Left colon (tissue), 2 donors: ENCODE measurements around the gene HDAC5. TPM values are rescaled to one million over a fixed set of nuclear protein-coding genes. Genes with fewer than 3 reads are reported as not detected.
"Not testable (repeated sequence)": the region's sequence is repeated elsewhere in the genome, so short reads cannot be mapped to it uniquely, and the experiment has no call there.

Source experiments
- ATAC-seq: fragments of 200-7000 bp; cut with Tn5 transposase; one replicate; pipeline ENCODE4 v1.9.1; 2020; ENCODE audit warnings: mild to moderate bottlenecking, moderate library complexity
- DNase-seq, 2 donors: peaks; one replicate each; pipeline ENCODE4 v3.0.0-alpha.2; 2020
- intact Hi-C, 2 donors: fragments of 100-400 bp; cut with DNase I in 1 of 2; cut with micrococcal nuclease in 1 of 2; formaldehyde crosslinking; loops; one replicate each; pipeline versions ENCODE4 v1.11.2 to v1.14.0; 2022; cut with DNase I, micrococcal nuclease
- total RNA-seq, 2 donors: library from RNA; stranded (reverse); fragmentation: NEBNext Ultra II Directional; extraction: Animal tissue kit (Norgen Biotek cat#: 25700); gene quantifications; one replicate each; pipeline ENCODE4 v1.2.1, GENCODE V29; 2021
- donor health status: DM: no; HTN: no; CAD: no.
- donor health status: DM: yes; HTN: yes; CAD: no.

HDAC5 gene
- total RNA-seq, 2 donors from 2014 or later = 13.8 to 42.8 TPM

DNA sequence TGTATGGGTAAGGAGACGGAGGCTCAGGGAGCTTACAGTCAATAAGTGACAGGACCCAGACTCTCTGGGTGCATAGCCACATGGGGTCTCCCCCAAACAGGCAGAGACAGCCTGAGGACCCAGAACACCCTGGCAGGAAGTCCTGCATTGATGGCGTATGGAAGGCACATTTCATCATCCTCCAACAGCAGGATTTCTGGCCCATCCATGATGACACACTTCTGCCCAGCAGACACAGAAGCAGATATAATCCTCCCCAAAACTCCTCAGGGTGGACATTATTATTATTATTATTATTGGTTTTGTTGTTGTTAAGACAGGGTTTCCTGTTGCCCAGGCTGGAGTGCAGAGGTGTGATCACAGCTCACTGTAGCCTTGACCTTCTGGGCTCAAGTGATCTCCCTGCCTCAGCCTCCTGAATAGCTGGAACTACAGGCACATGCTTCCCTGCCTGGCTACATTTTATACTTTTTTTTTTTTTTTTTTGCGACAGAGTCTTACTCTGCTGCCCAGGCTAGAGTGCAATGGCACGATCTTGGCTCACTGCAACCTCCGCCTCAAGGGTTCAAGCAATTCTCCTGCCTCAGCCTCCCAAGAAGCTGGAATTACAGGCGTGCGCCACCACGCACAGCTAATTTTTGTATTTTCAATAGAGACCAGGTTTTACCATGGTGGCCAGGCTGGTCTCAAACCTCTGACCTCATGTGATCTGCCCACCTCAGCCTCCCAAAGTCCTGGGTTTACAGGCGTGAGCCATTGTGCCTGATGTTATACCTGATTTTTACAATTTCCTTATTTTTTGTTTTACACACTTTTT lies 11.5 kb upstream of the HDAC5 start:
- DNase-seq (no peak), ATAC-seq (no peak)
- intact Hi-C loops = no loop called here

DNA sequence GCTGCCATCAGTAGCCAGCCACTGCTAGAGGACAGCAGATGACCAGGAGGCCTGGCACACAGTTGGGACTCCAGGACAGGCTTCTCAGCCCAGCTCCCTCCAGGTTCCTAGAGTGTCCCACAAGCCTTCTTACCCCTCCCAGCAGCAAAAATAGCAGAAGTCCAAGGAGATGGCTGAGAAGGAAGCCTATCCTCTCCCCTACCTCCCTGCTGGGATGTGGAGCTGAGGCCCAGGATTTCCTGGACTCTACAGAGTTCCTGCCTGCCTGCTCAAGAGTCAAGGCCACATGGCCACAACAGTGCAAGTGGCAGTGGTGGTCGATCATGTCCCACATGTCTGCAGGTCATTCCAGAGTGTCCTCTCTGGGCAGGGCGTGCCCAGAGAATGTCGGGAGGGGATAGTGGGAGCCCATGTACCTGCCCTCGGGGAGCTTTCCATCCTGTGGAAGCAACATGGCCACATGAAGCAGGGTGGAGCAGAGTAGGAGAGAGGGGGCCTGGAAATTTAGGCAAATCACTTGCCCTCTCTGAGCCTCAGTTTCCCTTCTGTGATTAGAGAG lies 10.6 kb upstream of the HDAC5 start:
- no peak for ATAC-seq
- intact Hi-C loops = no loop called here

DNA sequence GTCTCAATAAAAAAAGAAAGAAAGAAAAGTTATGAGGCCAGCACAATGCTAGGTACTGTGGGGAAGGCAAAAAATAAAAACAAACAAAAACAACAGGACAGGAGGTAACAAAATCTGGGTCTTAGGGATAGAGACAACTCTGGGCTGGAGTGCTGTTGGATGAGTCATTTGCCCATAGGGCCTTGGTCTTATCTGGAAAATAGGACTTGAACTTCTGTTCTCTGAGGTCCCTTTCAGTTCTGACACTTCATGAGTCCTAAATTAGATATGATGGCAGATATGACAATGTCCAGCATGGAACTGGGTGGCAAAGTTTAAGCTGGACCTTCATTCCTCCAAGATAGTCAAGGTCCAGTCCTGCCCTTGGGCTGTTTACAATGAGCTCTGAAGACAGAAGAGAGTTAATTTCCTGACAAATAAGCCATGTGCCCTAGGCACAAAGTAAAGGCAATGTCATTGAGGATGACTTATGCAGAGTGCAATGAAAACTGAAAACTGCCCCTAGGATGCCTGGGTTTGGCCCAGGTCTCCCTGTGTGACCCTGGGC lies 8.9 kb upstream of the HDAC5 start:
- ATAC-seq (no peak), DNase-seq (no peak)
- intact Hi-C loops = no loop called here

More for the DNA sequence above, 10.6 kb upstream of the HDAC5 start:
- DNase-seq = no peak

DNA sequence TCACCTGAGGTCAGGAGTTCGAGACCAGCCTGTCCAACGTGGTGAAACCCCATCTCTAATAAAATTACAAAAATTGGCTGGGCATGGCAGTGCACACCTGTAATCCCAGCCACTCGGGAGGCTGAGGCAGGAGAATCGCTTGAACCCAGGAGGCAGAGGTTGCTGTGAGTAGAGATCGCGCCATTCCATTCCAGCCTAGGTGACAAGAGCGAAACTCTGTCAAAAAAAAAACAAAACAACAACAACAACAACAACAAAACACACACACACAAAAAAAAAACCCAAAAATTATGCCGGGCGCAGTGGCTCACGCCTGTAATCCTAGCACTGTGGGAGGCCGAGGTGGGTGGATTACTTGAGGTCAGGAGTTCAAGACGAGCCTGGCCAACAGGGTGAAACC lies 7.9 kb upstream of the HDAC5 start:
- ATAC-seq, DNase-seq, intact Hi-C loops: not testable (repeated sequence)

DNA sequence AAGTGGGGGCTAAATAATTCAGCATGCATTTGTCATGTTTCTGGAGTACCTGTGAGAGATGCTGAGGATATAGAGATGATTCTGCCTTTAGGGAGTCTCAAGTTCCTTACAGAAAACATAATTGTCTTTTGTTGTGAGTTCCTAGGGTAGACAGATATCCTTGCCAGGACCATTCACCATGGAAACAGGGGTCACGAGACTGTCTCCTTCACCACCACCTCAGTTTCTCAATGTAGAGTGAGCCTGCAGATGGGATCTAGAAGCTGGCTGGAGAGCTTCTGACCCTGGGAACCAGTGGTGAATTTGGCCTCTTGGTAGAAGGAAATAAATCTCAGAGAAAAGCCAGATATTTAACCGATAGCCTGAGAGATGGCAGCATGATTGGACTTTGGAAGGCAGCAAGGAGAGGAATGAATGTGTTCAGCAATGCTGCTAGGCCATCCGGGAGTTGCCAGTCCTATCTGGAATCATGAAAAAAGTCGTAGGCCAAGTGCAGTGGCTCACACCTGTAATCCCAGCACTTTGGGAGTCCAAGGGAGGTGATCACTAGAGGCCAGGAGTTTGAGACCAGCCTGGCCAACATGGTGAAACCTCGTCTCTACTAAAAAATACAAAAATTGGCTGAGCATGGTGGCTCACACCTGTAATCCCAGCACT lies 7.4 kb upstream of the HDAC5 start:
- intact Hi-C loops = no loop called here
- ATAC-seq (peak; percentile 38), DNase-seq (no peak)

DNA sequence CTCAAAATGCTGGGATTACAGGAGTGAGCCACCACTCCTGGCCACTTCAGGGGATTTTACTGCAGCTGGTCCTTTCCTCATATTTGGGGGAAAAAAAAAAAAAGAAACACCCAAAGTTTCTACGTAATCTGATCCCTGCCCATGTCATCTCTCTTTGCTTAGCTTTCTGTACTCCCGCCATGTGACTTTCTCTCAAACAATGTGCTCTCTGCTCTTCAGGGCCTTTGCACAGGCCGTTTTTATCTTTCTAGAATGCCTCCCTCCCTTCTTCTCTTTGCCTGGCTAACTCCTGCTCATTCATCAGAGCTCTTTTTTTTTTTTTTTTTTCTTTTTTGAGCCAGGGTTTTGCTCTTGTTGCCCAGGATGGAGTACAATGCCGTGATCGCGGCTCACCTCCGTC lies 4.9 kb upstream of the HDAC5 start:
- intact Hi-C loops = no loop called here
- DNase-seq (no peak), ATAC-seq (no peak)

DNA sequence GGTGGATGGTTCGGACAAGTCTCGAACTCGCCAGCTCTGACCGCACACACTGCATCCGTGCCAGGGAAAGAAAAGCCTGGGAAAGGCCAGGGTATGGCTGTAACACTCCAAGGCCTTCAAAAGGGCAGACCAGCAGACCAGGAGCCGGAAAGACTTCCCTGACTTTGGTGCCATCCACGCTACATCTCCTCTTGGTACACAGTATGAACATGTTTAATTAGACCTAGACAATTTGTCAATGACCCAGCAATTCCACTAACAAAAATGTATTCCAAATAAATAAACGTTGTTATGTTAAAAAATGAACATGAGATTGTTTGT lies 637 bp upstream of the HDAC5 start:
- intact Hi-C loops = no loop called here
- DNase-seq = no peak
- ATAC-seq = no peak

DNA sequence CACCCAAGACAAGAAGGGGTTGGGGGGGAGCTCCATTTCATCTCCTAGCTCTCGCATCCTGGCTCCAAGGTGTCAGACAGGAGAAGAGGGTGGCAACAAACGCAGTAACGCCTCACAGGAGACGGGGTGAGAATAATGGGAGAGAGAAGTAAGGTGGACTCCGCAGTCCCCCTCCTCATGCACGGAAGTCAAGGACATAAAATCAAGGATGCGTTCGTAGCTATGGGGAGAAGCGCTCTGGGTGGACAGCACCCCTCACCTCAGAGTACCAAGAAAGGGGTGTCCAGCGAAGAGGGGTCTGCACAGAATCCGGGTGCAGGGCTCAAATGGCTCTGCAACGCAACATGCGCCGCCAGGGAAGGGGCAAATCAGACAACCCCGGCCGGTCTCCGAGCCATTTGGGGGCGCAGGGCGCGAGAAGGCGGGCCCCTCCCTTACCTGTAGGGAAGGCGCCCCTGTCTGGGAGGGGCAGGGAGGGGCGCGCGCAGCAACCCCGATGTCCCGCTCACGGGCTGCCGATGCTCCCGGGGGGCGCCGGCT lies 555 bp downstream of the HDAC5 start:
- ATAC-seq (peak; percentile 15), DNase-seq (no peak)
- intact Hi-C loops = no loop called here

DNA sequence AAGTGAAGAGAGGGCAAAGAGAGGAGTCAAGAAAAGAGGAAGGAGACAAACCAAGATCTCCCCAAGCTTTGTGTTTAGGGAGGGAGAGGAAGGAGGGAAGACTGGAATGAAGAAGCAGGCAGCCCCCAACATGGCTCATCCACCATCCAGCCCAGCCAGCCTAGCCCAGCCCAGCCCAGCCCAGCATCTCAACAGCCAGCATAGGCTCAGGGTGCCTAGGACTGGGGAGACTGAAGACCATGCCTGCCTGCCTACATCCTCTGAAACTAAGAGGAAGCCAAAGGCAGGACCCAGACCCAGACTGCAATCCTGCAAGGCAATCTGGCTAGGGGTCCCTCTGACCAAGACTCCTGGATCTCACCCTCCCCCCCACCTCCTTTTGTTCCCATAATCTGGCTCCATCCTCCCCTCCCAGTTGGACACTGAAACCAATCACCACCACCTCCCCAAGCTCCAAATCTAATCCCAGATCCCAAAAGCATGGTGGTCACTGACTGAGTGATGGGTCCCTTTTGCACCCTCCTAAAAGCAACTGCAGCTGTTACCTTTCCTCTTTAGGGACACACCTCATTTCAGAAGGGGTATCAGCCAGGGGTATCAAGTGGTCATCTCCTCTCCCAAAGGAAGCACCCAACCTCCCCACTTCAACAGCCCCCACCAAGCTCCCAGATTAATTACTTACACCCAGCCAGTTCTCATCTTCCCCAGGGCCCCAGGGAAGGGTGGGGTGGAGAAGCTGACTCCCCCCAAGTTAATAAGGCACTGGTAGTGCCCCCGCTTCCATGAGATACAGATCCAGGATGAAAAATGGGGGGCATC lies 1.2 kb downstream of the HDAC5 start:
- ATAC-seq (no peak), DNase-seq (no peak)
- intact Hi-C loops = no loop called here

DNA sequence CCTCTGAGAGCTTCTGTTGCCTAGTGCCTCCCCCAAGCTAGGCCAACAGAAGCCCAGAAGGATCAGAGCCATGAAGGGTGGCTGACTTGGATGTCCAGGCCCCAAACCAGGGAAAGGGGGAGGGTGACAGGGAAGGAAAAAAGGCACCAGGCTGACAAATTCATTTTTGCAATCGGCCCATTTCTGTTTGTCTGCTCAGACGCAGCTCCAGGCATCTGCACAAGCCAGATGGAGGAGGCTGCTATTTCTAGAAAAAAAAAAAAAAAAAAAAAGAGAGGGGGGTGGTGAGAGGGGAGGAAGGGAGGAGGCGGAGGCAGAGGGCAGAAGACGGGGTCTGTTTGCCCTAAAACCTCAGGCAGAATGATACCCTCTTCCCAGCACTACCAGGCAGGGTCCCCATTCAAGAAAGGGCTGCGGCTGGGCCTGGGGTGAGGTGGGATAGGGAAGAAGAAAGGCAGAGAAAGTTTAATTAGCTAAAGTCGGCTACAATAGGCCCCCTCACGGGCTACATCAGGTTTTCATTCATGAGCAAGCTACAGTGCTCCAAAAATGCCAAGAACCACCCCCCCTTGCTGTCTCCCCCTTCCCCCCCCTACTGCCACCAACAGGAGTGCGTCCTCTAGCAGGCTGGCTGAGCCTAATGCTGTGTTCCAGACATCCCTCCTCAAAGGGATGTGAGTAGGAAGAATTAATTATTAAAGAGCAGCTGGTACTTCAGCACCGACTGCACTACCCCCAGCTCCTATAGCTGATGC lies 2.4 kb downstream of the HDAC5 start:
- intact Hi-C loops = no loop called here
- no peak for ATAC-seq
- no peak for DNase-seq

DNA sequence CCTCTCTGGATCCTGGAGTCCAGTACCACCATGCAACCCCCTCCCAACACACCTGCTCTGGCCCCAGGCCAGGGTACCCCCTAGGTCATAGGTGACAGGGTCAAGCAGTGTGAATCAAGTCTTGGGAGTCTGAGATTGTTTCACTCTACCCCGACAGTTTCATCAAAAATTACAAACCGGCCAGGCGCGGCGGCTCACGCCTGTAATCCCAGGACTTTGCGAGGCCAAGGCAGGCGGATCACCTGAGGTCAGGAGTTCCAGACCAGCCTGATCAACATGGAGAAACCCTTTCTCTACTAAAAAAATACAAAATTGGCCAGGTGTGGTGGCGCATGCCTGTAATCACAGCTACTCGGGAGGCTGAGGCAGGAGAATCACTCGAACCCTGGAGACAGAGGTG lies 3.2 kb downstream of the HDAC5 start:
- intact Hi-C loops, ATAC-seq, DNase-seq: not testable (repeated sequence)

DNA sequence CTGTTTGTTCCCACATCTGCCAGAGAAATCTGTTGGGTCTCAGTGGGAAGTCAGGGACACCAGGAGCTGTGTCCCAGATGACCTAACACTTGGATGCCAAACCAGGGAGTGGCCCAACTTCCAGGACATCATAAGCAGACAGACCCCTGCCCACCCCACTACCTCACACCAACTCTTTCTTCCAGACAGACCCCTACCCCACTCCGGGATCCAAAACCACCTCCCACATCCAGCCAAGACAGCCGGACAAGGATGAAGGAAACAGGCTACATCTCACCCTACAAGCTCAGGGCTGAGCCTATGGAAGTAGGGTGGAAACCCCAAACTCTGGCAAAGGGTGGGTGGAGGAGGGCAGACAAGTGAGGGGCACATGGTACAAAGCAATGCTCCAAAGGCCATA lies 3.6 kb downstream of the HDAC5 start:
- no peak for ATAC-seq
- DNase-seq = no peak
- intact Hi-C loops = no loop called here

DNA sequence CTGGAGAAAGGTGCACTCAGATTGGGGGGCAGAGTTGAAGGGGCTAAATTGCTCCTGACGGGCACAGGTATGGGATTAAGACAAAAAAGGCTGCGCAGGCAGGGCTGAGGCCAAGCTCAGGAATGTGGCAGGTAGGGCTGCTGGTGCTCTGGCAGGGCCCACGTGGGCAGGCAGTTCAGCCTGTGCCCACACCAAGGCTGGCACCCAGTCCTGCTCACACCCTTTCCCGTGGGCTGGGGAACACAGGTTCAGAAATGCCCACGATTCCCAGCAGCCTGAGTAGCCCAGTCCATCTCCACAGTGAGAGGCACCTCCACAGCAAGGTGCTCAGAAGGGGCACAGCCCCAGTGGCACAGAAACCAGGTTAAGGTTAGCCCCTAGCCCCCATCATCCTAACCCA lies 4.4 kb downstream of the HDAC5 start:
- no peak for ATAC-seq

DNA sequence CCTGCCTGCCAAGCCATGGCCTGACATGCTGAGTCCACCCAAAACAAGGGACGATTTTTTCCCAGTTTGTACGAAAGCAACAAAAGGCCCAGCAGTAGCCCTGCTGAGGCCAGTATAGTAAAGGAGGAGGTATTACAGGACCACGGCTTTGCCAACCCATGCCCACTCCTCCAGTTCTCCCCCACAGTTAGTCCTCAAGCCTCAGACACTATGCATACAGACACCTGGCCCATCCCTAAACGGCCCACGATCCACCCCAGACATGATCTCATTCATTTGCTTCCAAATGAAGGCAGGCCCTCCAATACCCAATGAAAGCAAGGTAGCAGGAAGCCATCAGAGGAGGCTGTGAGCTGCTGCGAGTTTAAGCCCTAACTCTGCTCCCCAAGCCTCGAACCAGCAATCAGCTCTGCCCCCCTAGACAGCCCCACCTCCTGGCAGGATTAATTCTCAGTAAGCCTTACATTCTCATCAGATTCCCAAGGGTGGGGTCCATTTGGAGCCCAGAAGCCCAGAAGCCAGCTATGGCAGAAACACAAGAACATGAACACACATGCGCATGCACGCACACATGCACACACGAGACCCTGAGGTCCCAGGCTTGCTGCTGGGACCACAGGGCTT lies 4.9 kb downstream of the HDAC5 start:
- intact Hi-C loops = no loop called here
- ATAC-seq (no peak), DNase-seq (no peak)

More for the DNA sequence above, 4.4 kb downstream of the HDAC5 start:
- intact Hi-C loops = no loop called here
- no peak for DNase-seq

DNA sequence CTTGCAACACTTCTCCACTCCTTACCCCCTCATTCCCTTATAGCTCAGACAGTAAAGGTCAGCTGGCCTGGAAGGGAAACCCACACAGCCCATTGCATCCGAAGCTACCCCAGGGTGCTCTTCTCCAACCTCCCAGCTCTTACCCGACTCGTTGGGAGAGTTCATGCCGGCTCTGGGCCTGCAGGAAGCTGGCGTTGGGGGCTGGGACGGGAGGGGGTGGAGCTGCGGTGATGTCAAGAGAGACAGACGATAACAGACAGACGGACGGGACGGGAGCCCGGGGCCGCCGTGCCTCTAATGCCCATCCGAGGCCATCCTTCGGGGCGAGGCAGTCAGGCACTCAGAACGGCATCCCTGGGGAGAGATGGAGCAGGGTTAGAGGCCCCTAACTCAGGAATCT lies 6.1 kb downstream of the HDAC5 start:
- ATAC-seq (no peak), DNase-seq (no peak)
- intact Hi-C loops = no loop called here

DNA sequence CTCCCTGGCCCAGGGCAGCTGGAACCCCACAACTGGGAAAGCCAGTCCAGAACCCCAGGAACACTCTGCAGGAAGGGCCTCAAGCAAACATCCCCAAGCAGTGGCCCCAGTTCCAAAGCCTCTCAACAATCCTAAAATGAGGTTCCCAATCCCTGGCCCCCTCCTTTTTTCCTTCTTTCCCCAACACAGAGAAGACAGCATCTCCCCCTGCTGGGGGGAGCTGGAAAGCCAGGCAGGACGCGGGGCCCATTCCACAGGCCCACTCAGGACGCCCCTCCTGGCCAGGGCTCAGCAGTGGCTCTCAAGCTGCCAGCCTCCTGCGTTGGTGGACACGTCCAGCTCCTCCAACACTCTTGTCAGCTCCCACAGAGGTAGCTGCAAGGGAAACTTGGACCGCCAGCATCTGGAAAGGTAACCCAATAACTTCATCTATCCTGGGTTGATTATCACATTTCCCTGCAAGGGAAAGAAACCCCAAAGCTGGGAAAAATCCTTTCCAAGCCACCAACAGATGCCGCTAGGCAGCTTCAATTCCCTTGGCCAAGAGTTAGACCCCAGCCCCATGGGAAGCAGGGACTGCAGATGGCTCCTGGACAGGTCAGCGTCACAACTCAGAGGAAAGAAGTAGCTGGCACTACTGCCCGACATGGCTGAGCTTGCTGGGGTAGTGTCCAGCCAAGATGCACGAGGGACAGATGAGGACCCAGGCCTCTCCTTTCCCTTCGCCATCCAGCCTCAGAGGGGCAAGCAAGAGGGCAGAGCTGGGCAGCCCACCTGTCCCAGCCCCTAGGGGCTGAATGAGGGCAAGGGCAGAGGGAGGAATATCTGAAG lies 7.6 kb downstream of the HDAC5 start:
- ATAC-seq = no peak
- no peak for DNase-seq
- intact Hi-C loops = no loop called here
